IMR-90 (cell line): Measurements from ENCODE around the gene AXIN2.

Experiments
- BHLHE40 ChIP-seq: fragments of 150-350 bp; IDR thresholded peaks from 2 replicates; pipeline ENCODE4 v1.6.1; 2016; ENCODE audit warnings: mild to moderate bottlenecking, low read depth, low read length
- FOS ChIP-seq: fragments of 150-350 bp; IDR thresholded peaks from 2 replicates; pipeline ENCODE4 v1.6.1; 2016; ENCODE audit warnings: low read depth, low read length
- MAFK ChIP-seq: IDR thresholded peaks from 2 replicates; pipeline ENCODE4 v1.6.1; 2012; ENCODE audit warnings: low read depth, low read length, improper control_type of control experiment
- MAZ ChIP-seq: IDR thresholded peaks from 2 replicates; pipeline ENCODE4 v1.6.1; 2012; ENCODE audit warnings: low read depth, mild to moderate bottlenecking, low read length, improper control_type of control experiment, moderate library complexity, borderline replicate concordance
- MXI1 ChIP-seq: IDR thresholded peaks from 2 replicates; pipeline ENCODE4 v1.6.1; 2012; ENCODE audit warnings: low read depth, mild to moderate bottlenecking, low read length, moderate library complexity, borderline replicate concordance
- NFE2L2 ChIP-seq: fragments of 150-350 bp; IDR thresholded peaks from 2 replicates; pipeline ENCODE4 v1.6.1; 2016; ENCODE audit warnings: low read depth, mild to moderate bottlenecking, low read length
- POLR2A ChIP-seq: IDR thresholded peaks from 2 replicates; pipeline ENCODE4 v1.6.1; 2012; ENCODE audit warnings: mild to moderate bottlenecking, low read depth, low read length
- RAD21 ChIP-seq: IDR thresholded peaks from 2 replicates; pipeline ENCODE4 v1.6.1; 2012; ENCODE audit warnings: low read length, improper control_type of control experiment
- RCOR1 ChIP-seq: IDR thresholded peaks from 2 replicates; pipeline ENCODE4 v1.6.1; 2012; ENCODE audit warnings: mild to moderate bottlenecking, low read length, improper control_type of control experiment; ENCODE audit not compliant: insufficient replicate concordance
- RFX5 ChIP-seq: IDR thresholded peaks from 2 replicates; pipeline ENCODE4 v1.8.0; 2012; ENCODE audit warnings: low read depth, mild to moderate bottlenecking, low read length, moderate library complexity
- SMC3 ChIP-seq: fragments of 150-350 bp; IDR thresholded peaks from 2 replicates; pipeline ENCODE4 v1.6.1; 2016; ENCODE audit warnings: low read depth, mild to moderate bottlenecking, antibody characterized with exemption, low read length, moderate library complexity
- TF ChIP-seq, protein P1 (sequence below): conservative IDR thresholded peaks from 2 replicates; pipeline ENCODE4 v1.5.1; 2012; ENCODE audit warnings: mild to moderate bottlenecking, low read depth, low read length, improper control_type of control experiment

DNA sequence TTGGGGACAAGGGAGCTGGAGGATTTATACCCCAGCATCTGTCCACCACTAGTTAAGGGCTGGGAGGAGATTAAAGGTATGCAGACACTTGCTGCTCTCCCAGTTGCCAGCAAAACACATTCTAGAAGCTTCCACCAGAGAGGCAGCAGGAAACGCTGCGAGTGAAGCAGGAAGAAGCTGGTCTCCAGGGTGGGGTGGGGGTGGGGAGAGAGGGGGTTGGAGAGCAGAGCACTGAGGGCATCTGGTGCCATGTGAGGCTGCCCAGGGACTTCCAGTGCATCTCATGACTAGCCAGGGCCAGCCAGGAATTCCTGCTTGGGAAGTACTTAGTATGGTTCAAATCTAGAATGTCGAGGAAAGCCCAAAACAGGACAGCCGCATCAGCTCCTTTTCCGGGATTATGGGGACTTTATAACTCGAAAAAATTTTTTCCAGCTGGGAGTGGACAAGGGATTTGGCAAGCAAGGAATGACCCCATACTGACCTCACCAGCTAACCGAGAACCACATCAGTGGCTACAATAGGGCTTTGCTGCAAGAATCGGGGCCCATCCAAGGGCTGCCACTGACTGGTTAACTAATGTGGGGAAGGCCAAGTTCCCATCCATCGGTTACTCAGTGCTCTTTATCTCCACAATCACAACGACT is 26.2 kb upstream of the AXIN2 start:
- TF ChIP-seq MXI1 (no peak), MAZ (no peak), POLR2A (no peak), SMC3 (no peak), FOS (no peak), MAFK (no peak), NFE2L2 (no peak), BHLHE40 (no peak), RAD21 (no peak), RFX5 (no peak), RCOR1 (no peak)
- TF ChIP-seq, protein P1, sequence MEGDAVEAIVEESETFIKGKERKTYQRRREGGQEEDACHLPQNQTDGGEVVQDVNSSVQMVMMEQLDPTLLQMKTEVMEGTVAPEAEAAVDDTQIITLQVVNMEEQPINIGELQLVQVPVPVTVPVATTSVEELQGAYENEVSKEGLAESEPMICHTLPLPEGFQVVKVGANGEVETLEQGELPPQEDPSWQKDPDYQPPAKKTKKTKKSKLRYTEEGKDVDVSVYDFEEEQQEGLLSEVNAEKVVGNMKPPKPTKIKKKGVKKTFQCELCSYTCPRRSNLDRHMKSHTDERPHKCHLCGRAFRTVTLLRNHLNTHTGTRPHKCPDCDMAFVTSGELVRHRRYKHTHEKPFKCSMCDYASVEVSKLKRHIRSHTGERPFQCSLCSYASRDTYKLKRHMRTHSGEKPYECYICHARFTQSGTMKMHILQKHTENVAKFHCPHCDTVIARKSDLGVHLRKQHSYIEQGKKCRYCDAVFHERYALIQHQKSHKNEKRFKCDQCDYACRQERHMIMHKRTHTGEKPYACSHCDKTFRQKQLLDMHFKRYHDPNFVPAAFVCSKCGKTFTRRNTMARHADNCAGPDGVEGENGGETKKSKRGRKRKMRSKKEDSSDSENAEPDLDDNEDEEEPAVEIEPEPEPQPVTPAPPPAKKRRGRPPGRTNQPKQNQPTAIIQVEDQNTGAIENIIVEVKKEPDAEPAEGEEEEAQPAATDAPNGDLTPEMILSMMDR, result no peak
